ENCODE measurements around the gene BCS1L. TPM values are rescaled to one million over a fixed set of nuclear protein-coding genes. Genes with fewer than 3 reads are reported as not detected.

Gene BCS1L
- polyA plus RNA-seq, 1 of the 3 experiments (the other 2 are of a cell fraction) = 47.5 TPM

- Histone ChIP-seq H4K20me1 (ENCODE audit: insufficient read depth) (no peaks in the 10 kb centered on the region), H3K36me3 (replicated peaks in 1 of 2; ENCODE audit: control insufficient read depth in 1 of 2, insufficient read depth in 2 of 2, low read length in 1 of 2) (peaks cover 14 to 27% of the 10 kb centered on the region in 2 experiments), H3K27me3 (ENCODE audit: insufficient read depth) (no peaks in the 10 kb centered on the region), H3K4me2 (no peak overlapping the region), H3K4me1 (ENCODE audit: control insufficient read depth in 1 of 2, insufficient read depth in 2 of 2, low read depth in 1 of 2, low read length in 1 of 2) (no peaks in the 10 kb centered on the region), H2AFZ (ENCODE audit: low read depth) (no peak overlapping the region), H3K27ac (ENCODE audit: low read depth in 2 of 2, low read length in 1 of 2) (no peak overlapping the region), H3K9me3 (no peaks in the 10 kb centered on the region), H3K79me2 (ENCODE audit: insufficient read depth) (no peaks in the 10 kb centered on the region), H3K9ac (no peak overlapping the region), H3F3A (replicated peaks; ENCODE audit: insufficient read depth) (no peaks in the 10 kb centered on the region), H3K9me2 (no peaks in the 10 kb centered on the region), H3K4me3 (ENCODE audit: low read depth in 2 of 2, low read length in 1 of 2) (no peak overlapping the region)
- ChIA-PET CTCF (interaction anchor here (0.9 to 2.3 kb wide), 3 partner anchors 10 to 144 kb away, joined by 3 to 8 read pairs (median 4); no protein-coding TSS in a partner anchor), POLR2A (no interaction called here)
- no peak for TF ChIP-seq USF2 (IDR thresholded peaks at IDR 0.05; ENCODE audit: borderline replicate concordance, low read depth, low read length)
- no peak for TF ChIP-seq NRF1 (IDR thresholded peaks at IDR 0.05; ENCODE audit: low read depth, low read length)
- no peak for TF ChIP-seq JUND (IDR thresholded peaks at IDR 0.05)
- TF ChIP-seq SIN3A (IDR thresholded peaks at IDR 0.05; ENCODE audit: borderline replicate concordance, low read depth, low read length) = no peak
- no peak for TF ChIP-seq YY1 (IDR thresholded peaks at IDR 0.05; ENCODE audit: low read depth)
- no peak for TF ChIP-seq PBX3 (IDR thresholded peaks at IDR 0.05)
- no peak for TF ChIP-seq REST (IDR thresholded peaks at IDR 0.05; ENCODE audit: low read depth, low read length)
- TF ChIP-seq NFIC (IDR thresholded peaks at IDR 0.05; ENCODE audit: borderline replicate concordance) = no peak
- TF ChIP-seq TAF1 (IDR thresholded peaks at IDR 0.05; ENCODE audit: borderline replicate concordance, low read depth, low read length) = no peak
- no peak for TF ChIP-seq POLR2AphosphoS5 (IDR thresholded peaks at IDR 0.05; ENCODE audit: low read depth, low read length)
- no peak for TF ChIP-seq GABPA (IDR thresholded peaks at IDR 0.05; ENCODE audit: low read depth)
- WGBS (ENCODE audit: low lambda C conversion rate) = 93% methylated on average over 4 of the region's 4 CpGs
- DNase-seq = no peak
Observed at GRCh38 chr2:218703341-218703740, 43.9 kb downstream of the BCS1L start.

- CTCF ChIA-PET = interaction anchor here (1.0 to 2.1 kb wide), 4 partner anchors 14 to 139 kb away, joined by 3 to 10 read pairs (median 6); no protein-coding TSS in a partner anchor
- 92% methylated on average over 4 of the region's 4 CpGs for WGBS (ENCODE audit: low lambda C conversion rate)
- TF ChIP-seq RCOR1 (IDR thresholded peaks at IDR 0.05; ENCODE audit: low read length) (no peak), NFIC (IDR thresholded peaks at IDR 0.05; ENCODE audit: borderline replicate concordance) (no peak), YY1 (IDR thresholded peaks at IDR 0.05; ENCODE audit: low read depth) (no peak), RAD21 (IDR thresholded peaks at IDR 0.05; ENCODE audit: low read length) (no peak), MAX (IDR thresholded peaks at IDR 0.05; ENCODE audit: low read depth) (no peak), FOXJ3 (CRISPR knock-in tag; IDR thresholded peaks at IDR 0.05) (no peak), TEAD4 (IDR thresholded peaks at IDR 0.05; ENCODE audit: borderline replicate concordance, insufficient read depth) (no peak), NRF1 (IDR thresholded peaks at IDR 0.05; ENCODE audit: low read depth, low read length) (no peak), SIN3A (IDR thresholded peaks at IDR 0.05; ENCODE audit: borderline replicate concordance, low read depth, low read length) (no peak), REST (IDR thresholded peaks at IDR 0.05; ENCODE audit: low read depth, low read length) (no peak), FOSL2 (IDR thresholded peaks at IDR 0.05; ENCODE audit: borderline replicate concordance, low read depth) (no peak)
Observed at GRCh38 chr2:218708086-218708485, 48.6 kb downstream of the BCS1L start.

More at GRCh38 chr2:218708086-218708485, 48.6 kb downstream of the BCS1L start:
- H3K36me3 ChIP-seq (replicated peaks in 1 of 2; ENCODE audit: control insufficient read depth in 1 of 2, insufficient read depth in 2 of 2, low read length in 1 of 2) = peaks cover 0 to 5% of the 10 kb centered on the region in 2 experiments
- H3F3A ChIP-seq (replicated peaks; ENCODE audit: insufficient read depth) = peaks cover 5% of the 10 kb centered on the region
- no peak overlapping the region for H3K4me3 ChIP-seq (ENCODE audit: low read depth in 2 of 2, low read length in 1 of 2)
- H2AFZ ChIP-seq (ENCODE audit: low read depth) = no peak overlapping the region
- POLR2A ChIA-PET = interaction anchor here (0.8 kb wide), 1 partner anchor 11 kb away, joined by 3 read pairs; no protein-coding TSS in a partner anchor
- no peak overlapping the region for H3K4me2 ChIP-seq
- no peaks in the 10 kb centered on the region for H4K20me1 ChIP-seq (ENCODE audit: insufficient read depth)
- DNase-seq = no peak
- no peaks in the 10 kb centered on the region for H3K9me3 ChIP-seq
- 0 out of 4 replicates have a peak, but pooled peaks cover 0 to 5% of the 10 kb centered on the region in 2 experiments for H3K4me1 ChIP-seq (ENCODE audit: control insufficient read depth in 1 of 2, insufficient read depth in 2 of 2, low read depth in 1 of 2, low read length in 1 of 2)
- H3K79me2 ChIP-seq (ENCODE audit: insufficient read depth) = peaks cover 19% of the 10 kb centered on the region
- H3K9me2 ChIP-seq = no peaks in the 10 kb centered on the region
- no peak overlapping the region for H3K9ac ChIP-seq
- no peak overlapping the region for H3K27ac ChIP-seq (ENCODE audit: low read depth in 2 of 2, low read length in 1 of 2)
- no peaks in the 10 kb centered on the region for H3K27me3 ChIP-seq (ENCODE audit: insufficient read depth)
